HUDEP-2 (cell line): Measurements from ENCODE around the gene MBOAT1.
A peak's percentile ranks its signal among the peaks of the same experiment; 100 is the strongest.

Source experiments
- DNase-seq, 76 experiments: peaks; one replicate each; lab custom pipeline; 2025; ENCODE audit not compliant: unreplicated experiment in 76 of 76; lab: John Stamatoyannopoulos, UW

Gene MBOAT1

DNA sequence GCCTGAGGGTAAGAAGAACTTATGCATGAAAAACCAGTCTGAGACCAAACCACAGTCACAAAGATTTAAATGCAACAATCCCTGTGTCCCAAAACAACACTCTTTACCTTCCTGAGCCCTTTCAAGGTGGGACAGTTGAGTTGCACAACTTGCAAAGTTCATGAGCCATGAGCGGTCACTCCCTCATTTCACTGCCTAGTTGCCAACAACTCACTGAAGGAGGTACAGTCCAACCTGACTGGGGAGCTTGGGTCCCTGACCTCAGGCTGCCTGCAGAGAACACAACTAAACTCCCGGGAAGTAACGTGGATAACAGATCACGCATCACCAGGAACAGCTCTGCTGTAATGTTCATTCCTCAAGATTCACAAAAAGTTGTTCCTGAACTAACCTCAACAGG, 69.4 kb downstream of the MBOAT1 start:
- no peak for DNase-seq

DNA sequence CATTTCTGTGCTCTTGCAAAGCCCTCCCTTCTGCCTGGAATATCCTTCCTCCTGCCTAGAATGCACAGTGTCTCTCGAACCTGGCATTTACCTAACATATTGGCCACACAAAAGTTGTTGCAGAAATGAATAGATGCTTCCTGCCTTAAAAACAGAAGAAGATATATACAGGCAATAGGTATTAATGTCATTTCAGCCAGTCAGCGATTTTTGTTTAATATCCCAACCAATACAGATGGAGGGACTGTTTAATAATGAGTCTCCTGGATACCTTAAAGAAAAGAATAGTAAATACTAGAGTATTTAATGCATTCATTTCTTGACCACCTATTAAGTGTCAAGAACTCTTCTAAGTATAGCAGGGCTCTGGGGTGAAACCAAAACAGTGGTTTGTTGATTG, 70.3 kb downstream of the MBOAT1 start:
- DNase-seq: no peak

GRCh38 chr6:20139127-20139963, 72.9 kb downstream of the MBOAT1 start:
- peak in 2 of 76 experiments; percentile 5 to 8 for DNase-seq

DNA sequence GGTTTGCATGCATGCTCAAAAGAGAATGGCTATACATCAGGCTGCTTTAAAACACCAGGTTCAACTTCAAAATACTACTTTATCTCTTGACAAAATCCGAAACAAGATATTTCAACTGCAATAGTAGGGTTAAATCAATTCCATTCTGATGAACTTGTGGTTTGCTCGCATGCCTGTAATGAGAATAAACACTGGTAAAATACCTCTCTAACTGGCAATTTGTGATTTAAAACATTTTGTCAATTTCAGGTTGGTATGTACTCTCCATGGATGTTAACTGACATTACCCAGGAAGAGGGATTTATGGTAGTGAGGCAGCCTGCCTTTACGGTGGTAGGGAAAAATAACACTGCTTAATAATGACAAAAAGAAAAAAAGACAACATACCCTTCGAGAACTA, 74.4 kb downstream of the MBOAT1 start:
- no peak for DNase-seq

GRCh38 chr6:20137240-20137639, 75.0 kb downstream of the MBOAT1 start:
- DNase-seq: no peak

- DNase-seq: no peak
These were observed 76.5 kb downstream of the MBOAT1 start for GRCh38 chr6:20135677-20136268.

DNA sequence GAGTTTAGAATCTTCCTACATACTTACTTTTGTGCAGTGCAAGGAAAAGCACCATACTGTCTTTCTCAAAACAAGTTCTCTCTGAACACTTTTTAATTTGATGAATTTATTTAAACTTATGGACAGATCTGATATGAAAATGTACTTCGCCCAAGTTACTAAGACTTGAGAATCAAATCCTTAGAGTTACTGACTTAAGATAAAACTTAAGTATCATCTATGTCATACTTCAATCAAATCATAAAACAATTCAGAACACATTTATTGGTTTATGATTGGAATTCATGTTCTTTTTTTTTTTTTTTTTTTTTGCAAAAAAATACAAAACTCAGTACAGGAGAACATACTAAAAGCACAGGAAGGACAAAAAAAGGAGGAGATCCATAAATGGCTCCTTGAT, 77.7 kb downstream of the MBOAT1 start:
- no peak for DNase-seq

- DNase-seq: no peak
These were observed 82.8 kb downstream of the MBOAT1 start for GRCh38 chr6:20129290-20130088.

- no peak for DNase-seq
These were observed 84.3 kb downstream of the MBOAT1 start for GRCh38 chr6:20128018-20128417.

- DNase-seq: peak in 72 of 76 experiments; percentile 12 to 83 (median 56)
These were observed 85.2 kb downstream of the MBOAT1 start for GRCh38 chr6:20126789-20127653.

GRCh38 chr6:20126102-20126752, 86.0 kb downstream of the MBOAT1 start:
- no peak for DNase-seq

- DNase-seq: no peak
These were observed 87.7 kb downstream of the MBOAT1 start for GRCh38 chr6:20124545-20124944.

DNA sequence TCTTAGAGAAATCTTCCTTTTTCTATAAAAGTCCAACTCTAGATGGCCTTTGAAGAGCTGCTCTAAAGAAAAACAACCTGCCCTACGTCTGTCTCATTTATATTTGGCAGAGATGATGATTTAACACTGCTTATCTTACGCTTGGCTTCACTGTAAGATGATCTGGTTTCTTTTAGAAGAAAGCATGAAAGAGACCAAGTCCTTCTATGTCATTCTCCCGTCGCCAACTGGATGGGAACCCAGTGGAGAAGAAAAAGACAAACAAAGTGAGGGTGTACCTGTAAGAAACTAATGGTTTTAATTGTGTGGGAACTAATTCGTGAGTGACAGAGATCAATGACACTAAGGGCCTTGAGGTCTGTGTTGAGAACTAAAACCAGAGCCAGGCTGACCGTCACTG, 92.8 kb downstream of the MBOAT1 start:
- DNase-seq: no peak

GRCh38 chr6:20118892-20119291, 93.4 kb downstream of the MBOAT1 start:
- DNase-seq: no peak

DNA sequence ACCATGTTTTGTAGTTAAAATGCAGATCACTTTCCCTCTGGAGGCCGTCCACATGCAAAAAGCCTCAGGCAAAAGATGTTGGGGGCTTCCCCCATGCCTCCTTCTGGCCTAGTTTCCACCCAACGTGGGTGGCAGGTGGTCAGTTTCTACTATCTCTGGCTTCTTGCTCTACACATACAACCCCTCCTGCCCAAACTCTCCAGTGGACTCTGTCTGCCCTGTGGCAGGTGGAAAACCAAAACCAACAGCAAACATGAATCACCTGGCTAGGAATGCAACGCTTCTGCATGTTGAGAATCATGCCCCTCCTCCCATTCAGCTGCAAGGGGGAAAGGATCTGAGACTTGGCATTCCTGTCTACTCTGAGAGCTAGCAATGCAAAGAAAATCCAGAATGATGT, 94.8 kb downstream of the MBOAT1 start:
- no peak for DNase-seq

DNA sequence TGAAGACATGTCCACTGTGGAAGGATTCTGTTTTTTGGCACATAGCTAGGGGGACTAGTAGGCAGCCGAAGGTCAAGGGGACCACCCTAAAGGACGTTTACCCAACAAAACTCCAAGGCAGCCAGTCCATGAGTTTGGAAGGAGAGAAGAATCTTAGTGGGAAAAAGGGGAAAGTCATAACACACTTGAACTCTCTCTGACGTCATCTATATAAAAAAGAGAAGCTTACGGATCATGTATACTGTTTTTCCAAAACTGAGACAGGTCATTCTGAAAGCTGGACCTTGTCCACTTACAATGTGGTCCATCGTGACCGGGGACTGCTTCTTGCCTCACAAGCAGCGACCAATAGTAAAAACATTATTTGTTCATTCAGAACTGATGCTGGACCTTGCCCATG, 95.5 kb downstream of the MBOAT1 start:
- DNase-seq: no peak

- DNase-seq: no peak
These were observed 96.9 kb downstream of the MBOAT1 start for GRCh38 chr6:20115246-20115980.

DNA sequence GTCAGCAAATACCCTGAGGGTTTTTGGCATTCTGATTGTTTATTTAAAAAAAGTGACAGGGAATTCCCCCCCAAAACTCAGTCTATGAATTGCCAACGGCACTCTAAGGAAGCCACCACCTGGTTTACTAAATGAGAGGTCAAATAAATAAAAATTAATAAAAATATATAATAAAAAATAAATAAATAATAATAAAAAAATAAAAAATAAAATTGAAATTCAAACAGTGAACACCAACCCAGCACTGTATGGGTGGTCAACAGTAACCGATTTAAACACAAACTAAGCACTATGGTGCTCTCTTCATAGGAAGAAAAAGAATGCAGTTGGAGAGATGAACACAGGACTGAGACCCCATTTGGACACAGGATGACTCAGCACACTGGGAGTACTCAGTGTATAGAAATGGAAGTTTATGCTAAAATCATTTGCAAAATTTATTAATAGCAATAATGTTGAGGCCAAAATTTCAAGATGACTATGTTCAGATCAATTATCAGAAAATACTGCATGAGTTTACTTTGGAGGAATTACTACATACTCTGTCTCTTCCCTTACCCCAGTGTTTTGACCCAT, 98.5 kb downstream of the MBOAT1 start:
- DNase-seq: no peak

GRCh38 chr6:20112841-20113240, 99.4 kb downstream of the MBOAT1 start:
- no peak for DNase-seq
